ENCODE measurements around the gene PDE4D.

DNA sequence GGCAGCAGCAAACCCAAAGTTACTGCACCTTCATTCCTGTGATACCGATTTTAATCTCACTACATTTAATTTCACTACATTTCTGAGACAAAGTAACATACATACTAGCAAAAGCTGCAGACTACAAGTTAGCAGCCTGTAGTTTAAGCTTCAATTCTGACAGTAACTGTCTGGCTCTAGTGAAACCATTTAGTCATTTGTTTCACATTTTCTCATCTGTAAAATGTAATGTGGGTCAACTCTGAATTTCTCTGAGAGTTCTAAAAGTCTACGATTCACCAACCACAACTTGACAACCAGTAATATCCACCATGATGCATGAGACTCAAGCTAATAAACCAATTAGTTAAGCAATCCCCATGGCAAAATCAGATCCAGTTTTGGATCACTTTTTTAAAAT lies 408.9 kb downstream of the PDE4D start:
- TF ChIP-seq POLR2A (IDR thresholded peaks at IDR 0.05) (no peak), CTCF (IDR thresholded peaks at IDR 0.05) (no peak)

All from esophagus squamous epithelium (tissue), 4 donors.